Left ventricle myocardium superior (tissue), 1 donor: ENCODE results near the gene RASGRP4. TPM values are rescaled to one million over a fixed set of nuclear protein-coding genes. Genes with fewer than 3 reads are reported as not detected.
"Not testable (repeated sequence)": the region's sequence is repeated elsewhere in the genome, so short reads cannot be mapped to it uniquely, and the experiment has no call there.

ENCODE experiments used
- ATAC-seq: fragments of 200-7000 bp; cut with Tn5 transposase; one replicate; pipeline ENCODE4 v1.9.1; 2020; ENCODE audit warnings: mild to moderate bottlenecking, moderate library complexity
- DNase-seq: peaks from one replicate; pipeline ENCODE4 v3.0.0-alpha.2; 2020
- intact Hi-C: fragments of 100-400 bp; cut with micrococcal nuclease; formaldehyde crosslinking; loops from one replicate; pipeline ENCODE4 v1.11.0; 2022
- total RNA-seq: library from RNA; stranded (reverse); fragmentation: NEBNext Ultra II Directional; extraction: Animal tissue kit (Norgen Biotek cat#: 25700); gene quantifications from one replicate; pipeline ENCODE4 v1.2.1, GENCODE V29; 2021
- donor health status: DM: no; HTN: yes; CAD: no; lungs with severe emphysema.

The RASGRP4 gene
- total RNA-seq, 1 donor from 2014 or later: 1.2 TPM

DNA sequence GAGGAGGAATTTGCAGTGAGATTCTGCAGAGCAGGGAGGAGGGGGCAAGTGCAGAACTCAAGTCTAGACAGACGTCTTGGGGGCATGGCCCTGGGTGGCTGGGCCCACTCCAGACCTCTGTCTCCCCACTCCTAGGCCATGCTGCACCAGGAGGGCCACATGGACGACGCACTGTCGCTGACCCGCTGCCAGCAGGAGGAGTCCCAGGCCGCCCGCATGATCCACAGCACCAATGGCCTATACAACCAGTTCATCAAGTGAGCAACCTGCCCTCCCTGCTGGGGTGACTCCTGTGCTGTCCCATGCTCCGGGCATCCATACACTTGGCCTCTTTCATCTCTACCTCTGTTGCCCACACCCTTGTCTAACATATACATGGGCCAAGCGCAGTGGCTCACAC, 25.6 kb upstream of the RASGRP4 start:
- DNase-seq: no peak
- no peak for ATAC-seq
- intact Hi-C loops: no loop called here

DNA sequence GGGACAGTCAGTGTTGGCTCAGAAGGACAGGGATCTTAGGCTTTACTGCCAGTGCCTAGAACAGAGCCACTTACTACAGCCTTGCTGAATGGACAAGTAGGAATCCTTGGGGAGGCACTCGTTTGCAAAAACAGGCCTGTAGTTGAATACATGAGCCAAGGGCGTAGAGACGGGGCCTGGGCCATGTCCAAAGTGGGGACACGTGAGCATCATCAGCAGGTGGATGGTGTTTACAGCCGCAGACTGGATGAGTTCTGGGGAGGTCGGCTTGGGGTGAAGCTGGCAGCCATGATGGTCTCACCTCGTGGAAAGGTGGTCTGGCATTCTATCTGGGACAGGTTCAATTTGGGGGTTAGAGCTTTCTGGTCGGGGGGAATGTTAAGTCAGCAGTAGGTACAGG, 25.0 kb upstream of the RASGRP4 start:
- ATAC-seq (no peak), DNase-seq (no peak)
- intact Hi-C loops: no loop called here

DNA sequence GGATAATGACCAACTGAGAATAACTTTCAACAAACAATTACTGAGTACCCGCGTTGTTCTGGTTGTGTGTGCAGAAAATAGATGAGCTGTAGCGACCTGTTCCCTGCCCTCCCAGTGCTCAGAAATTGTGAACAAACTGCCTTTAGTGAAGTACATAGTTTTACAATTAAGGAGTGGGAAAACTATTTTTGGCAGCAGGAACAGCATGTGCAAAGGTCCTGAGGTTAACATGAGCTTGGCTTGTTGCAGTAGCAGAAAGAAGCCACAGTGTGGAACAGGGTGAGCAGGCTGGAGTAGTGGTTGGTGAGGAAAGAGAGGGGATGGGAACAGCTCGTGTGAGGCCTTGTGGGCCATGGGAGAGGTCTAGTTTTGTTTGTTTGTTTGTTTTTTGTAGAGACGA, 23.5 kb upstream of the RASGRP4 start:
- ATAC-seq (no peak), DNase-seq (no peak)
- intact Hi-C loops: no loop called here

DNA sequence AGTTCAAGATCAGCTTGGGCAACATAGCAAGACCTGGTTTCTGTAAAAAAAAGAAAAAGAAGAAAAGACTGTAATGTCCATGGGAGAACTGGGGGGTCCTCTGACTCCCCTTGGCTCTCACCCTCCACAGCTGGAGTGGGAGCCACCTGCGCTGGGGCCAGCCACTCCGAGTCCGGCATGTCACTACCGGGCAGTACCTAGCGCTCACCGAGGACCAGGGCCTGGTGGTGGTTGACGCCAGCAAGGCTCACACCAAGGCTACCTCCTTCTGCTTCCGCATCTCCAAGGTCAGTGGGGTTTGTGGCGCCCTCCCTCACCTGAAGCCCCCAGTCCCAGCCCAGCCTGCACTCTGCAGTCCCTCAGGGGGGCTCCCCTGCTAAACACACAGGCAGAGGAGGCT, 22.2 kb upstream of the RASGRP4 start:
- no peak for ATAC-seq
- DNase-seq: no peak
- intact Hi-C loops: no loop called here

DNA sequence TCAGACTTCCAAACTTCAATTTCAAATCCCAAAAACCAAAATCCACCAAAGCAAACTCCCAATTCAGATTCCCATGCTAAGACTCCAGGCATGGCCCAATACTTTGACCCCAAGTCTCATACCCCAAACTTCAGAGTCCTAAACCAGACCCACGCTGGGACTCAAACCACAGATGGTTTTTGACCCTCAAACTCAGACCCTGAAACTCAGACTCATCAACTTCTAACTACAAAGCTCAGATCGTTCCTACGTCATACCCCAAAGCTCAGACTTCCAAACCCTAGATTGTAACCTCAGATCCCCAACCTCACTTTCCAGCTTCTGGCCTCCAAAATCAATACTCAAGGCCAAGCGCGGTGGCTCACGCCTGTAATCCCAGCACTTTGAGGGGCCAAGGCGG, 19.3 kb upstream of the RASGRP4 start:
- ATAC-seq (no peak), DNase-seq (no peak)
- intact Hi-C loops: no loop called here

DNA sequence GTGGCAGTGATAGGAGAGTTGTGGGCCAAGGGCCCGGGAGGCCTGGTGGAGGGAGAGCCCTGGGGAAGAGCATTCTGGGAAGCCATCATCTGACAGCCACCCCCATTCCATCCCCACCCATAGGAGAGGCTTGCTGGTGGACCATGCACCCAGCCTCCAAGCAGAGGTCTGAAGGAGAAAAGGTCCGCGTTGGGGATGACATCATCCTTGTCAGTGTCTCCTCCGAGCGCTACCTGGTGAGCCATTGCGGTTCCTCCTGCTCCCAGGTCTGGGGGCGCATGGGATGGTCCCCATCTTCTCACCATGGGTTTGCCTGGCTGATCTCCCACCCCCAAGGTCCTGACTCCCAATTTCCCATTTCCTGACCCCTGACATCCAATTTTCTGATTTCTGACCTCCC, 18.0 kb upstream of the RASGRP4 start:
- ATAC-seq (no peak), DNase-seq (no peak)
- intact Hi-C loops: no loop called here

DNA sequence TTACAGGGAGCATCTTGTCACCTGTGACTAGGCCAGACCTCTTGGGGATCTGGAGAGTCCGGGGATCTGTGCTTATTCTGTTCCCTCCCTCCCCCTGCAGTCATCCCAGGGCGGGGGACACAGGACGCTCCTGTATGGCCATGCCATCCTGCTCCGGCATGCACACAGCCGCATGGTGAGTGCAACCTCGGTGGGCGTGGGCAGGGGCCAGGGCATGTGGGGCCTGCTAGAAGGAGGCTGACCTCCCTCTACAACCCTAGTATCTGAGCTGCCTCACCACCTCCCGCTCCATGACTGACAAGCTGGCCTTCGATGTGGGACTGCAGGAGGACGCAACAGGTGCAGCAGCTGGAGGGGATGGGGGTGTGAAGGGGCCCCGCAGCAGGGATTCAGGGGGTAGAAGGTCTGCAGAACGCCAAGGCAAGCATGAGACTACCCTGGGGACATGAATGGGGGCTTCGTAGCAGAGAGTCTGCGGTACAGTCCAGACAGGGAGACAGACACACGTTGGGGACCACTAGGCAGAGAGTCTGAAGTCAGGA, 17.5 kb upstream of the RASGRP4 start:
- DNase-seq (no peak), ATAC-seq (no peak)
- intact Hi-C loops: no loop called here

DNA sequence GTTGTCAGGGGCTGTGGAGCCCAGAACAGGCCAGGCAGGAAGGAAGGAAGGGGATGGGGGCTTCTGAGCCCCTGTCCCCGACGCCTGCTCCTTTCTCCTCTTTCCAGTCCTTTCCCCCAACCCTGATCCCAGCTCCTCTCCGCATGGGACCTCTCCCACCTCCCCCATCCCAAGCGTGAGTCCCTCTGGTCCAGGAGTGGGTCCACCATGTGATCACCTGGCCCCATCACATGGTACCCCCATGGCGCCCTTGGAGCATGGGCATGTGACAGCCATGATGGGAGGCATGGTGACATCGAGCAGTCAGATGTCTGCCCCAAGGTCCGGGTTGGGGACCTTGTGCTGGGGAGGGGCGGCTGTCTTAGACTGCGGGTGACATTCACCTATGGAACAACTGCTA, 16.7 kb upstream of the RASGRP4 start:
- ATAC-seq: no peak
- intact Hi-C loops: no loop called here
- no peak for DNase-seq

DNA sequence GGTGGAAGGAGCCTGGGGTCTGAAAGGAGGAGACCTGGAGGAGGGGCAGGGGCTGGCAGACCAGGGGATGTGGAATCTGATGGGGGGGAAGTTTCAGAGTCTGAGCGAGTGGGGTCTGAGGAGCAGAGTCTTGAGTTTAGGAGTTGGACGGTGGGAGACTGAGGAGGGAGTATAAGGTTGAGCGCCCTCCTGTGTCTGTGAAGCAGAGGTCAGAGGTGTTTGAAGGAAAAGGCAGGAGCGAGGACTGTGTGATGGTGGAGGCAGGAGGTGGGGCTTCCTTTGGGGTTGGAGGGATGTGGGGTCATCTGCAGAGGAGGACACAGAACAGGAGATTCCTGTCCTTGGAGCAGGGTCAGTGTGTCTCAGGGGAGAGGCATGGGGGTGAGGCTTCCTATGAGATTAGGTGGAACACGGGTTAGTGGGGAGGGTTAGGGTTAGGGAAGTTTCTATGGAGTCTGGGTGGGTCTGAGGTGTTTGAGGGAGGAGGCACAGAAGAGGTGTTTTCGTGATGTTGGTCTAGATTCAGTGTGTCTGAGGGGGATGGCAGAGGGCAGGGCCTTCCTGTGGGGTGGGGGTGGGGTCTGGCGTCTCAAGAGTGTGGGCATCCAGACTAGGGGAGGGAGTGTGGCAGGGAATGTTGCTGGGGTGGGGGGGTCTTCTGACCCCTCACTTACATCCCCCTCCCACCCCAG, 15.8 kb upstream of the RASGRP4 start:
- DNase-seq: no peak
- ATAC-seq: no peak
- intact Hi-C loops: no loop called here

DNA sequence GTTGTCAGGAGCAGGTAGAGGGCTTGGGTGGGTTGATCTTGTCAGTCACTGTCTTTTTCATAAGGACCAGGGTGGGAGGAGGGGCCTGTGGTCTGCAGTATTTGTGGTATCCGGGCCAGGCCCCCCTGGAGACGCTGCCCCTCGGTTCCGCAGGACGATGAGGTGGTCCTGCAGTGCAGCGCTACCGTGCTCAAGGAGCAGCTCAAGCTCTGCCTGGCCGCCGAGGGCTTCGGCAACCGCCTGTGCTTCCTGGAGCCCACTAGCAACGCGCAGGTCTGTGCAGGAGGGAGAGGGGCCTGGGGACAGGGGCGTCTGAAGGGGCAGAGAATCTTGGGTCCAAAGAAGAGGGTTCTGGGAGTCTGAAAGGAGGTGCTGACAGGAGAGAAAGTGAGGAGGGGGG, 14.6 kb upstream of the RASGRP4 start:
- DNase-seq (no peak), ATAC-seq (no peak)
- intact Hi-C loops: no loop called here

DNA sequence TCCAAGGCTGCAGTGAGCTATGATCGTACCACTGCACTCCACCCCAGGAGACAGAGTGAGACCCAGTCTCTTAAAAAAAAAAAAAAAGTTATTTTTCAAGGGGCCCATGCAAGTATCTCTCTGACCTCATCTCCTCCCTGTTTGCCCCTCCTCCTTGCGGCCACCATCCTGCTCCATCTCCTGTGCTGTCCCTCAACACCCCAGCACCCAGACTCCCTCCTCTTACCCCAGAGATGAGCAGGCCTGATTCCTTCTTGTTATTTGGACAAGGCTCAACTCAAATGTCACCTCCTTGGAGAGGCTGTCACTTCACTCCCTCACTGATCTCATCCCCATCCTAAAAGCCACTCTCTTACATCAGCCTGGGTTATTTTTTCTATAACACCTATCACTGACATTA, 11.9 kb upstream of the RASGRP4 start:
- ATAC-seq: no peak
- DNase-seq: no peak
- intact Hi-C loops: no loop called here

DNA sequence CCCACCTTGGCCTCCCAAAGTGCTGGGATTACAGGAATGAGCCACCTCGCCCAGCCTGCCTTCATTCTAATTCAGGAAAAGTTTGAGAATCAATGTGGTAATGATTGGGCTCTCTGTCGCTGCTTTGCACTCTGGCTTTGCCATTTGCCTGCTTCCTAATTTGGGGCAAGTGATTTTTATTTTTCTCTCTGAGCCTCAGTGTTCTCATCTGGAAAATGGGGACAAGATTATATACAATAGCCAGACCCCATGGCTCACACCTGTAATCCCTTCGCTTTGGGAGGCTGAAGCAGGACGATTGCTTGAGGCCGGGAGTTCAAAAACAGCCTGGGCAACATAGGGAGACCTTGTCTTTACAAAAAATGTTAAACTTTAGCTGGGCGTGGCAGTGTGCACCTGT, 11.3 kb upstream of the RASGRP4 start:
- intact Hi-C loops: no loop called here
- no peak for DNase-seq
- no peak for ATAC-seq

DNA sequence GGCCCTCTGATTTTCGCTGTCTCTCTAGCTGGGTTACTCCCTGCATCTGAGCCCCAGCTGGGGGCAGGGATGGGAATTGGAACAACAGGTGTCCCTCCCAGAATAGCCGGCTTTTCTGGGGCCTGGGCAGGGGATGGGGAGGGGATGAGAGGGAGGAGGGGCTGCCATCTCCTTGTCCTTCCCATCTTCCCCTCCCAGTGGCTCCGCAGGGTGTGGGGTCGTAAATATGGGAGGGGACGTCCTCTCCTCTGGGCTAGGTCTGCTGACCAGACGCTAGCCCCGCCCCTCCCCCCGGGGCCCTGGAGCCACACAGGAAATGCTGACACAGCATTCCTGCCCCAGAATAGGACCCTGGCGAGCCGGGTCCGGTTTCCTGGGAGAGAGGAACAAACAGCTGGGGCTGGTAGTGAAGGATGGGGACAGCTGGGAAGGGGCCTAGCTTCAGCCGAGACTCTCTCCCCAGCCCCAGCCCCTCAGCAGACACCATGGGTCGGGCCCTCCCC, 8.6 kb upstream of the RASGRP4 start:
- ATAC-seq (peak; percentile 65), DNase-seq (peak; percentile 57)
- intact Hi-C loops: no loop called here

DNA sequence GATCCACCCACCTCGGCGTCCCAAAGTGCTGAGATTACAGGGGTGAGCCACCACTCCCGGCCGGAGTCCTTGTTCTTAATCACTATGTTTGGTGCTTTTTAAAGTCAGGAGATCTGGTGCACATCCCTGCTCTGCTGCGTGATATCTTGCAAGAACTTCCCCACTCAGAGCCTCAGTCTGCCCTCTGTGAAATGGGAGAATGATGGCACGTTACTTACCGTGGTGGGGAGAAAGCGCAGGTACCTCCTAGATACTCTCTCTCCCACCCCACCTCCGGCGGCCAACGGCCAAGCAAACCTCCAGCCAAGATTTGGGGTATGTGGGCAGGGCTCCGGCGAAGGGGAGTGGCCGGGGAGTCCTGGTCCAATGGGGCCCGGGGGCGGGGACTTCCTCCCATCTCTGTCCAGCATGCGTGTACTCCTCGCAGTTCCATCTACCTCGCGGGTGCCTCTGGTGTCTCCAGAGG, 7.3 kb upstream of the RASGRP4 start, which contains the start of gene RYR1:
Gene RYR1, plus strand, starts transcription at position 424 of the 466 bp plus-strand sequence. CDS start 139 bp downstream, outside the sequence.
- intact Hi-C loops: no loop called here
- DNase-seq (peak; percentile 78), ATAC-seq (peak; percentile 86)

DNA sequence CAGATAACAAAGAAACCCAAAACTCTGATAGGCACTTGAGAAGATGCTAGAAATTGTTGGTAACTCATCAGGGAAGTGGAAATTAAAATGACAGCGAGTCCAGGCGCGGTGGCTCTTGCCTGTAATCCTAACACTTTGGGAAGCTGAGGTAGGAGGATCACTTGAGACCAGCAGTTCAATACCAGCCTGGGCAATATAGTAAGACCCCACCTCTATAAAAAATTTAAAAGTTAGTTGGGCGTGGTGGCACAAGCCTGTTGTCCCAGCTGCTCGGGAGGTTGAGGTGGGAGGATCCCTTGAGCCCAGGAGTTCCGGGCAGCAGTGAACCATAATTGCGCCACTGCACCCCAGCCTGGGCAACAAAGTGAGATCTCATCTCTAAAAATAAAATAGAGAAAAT, 4.9 kb upstream of the RASGRP4 start:
- DNase-seq: no peak
- intact Hi-C loops: no loop called here

DNA sequence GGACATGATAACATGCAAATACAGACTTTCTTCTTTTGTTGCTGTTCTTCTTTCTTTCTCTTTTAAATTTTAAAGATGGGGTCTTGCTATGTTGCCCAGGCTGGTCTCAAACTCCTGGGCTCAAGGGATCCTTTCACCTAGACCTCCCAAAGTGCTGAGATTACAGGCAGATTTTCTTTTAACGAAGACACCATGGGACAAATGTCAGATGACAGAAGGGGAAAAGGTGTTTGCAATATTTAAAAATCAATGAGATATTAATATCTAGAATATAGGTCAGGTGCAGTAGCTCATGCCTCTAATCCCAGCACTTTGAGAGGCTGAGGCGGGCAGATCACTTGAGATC, 3.8 kb upstream of the RASGRP4 start:
- DNase-seq: no peak
- ATAC-seq: no peak
- intact Hi-C loops: no loop called here

More for the DNA sequence above, 4.9 kb upstream of the RASGRP4 start:
- ATAC-seq: no peak

DNA sequence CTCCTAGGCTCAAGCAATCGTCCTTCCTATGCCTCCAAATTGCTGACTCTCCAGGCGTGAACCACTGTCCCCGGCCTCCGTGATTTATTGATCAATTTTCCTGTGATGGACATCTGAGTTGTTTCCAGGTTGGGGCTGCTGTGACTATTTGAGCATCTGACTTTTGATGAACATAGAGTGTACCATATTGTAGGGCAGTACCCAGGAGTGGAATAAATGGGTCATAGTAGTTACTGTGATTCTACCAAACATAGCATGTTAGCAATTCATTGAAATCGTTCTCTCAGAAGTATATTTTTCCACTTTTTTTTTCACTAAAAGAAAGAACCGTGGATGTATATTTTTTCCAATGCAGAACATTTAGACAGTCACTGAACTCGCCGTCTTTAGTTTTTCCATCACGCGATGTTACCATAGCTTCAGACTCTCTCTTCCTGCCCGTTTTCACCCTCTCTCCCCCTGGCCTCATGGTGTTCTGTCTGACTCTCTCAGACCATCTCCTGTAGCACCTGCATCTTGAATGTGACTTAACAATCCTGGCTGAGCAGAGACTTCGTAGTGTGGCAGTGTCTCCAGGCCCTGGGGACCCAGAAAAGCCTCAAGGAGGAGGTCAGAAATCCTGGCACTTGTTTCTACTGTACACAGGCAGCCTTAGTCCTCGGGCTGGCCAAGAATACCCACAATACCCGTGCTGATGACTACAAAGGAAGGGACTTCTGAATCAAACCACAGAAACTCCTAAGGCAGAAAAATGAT, 3.2 kb upstream of the RASGRP4 start:
- intact Hi-C loops: no loop called here
- ATAC-seq (no peak), DNase-seq (no peak)

DNA sequence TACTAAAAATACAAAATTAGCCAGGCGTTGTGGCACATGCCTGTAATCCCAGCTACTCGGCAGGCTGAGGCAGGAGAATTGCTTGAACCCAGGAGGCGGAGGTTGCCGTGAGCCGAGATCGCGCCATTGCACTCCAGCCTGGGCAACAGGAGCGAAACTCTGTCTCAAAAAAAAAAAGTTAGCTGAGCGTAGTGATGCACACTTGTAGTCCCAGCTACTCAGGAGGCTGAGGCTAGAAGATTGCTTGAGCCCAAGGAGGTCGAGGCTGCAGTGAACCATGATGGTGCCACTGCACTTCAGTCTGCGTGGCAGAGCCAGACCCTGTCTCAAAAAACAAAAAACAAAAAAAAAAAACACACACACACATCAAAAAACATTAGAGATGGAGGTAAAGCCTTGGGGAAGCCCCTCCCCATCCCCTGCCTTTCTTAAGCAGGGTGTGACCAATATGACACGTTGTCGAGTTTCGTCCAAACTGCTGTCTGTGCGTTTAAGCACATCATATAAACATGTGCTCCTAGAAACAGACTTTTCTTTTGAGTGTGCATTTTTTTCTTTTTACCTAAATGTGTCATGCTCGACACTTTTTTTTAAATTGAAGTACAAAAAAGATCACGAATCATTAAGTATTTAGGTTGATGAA, 1.1 kb upstream of the RASGRP4 start:
- intact Hi-C loops, ATAC-seq, DNase-seq: not testable (repeated sequence)

DNA sequence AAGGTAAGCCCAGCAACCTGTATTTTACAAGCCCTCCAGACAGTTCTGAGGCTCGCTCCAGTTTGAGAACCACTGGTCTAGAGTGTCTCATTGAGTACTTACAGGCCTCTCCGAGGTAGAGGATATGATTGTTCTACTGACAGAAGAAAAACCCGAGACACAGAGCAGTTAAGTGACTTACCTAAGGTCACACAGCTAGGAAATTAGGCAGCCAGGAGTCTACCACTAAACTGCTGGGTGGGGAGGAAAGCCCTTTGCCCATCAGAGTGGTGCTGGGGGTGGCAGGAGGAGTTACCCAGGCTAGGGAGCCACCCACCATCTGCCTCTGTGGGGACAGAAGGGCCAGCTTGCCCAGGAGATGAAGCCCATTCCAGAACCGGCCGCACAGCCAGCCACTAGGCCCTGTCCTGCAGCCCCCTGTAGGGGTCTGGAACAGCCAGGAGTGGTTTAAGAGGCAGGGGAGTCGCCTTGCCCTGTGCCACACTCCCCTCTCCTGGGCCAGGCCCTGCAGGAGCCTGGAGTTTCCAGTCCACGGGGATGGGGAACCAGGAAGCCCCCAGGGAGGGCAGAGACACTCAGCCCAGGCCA, 703 bp downstream of the RASGRP4 start:
- ATAC-seq: no peak

DNA sequence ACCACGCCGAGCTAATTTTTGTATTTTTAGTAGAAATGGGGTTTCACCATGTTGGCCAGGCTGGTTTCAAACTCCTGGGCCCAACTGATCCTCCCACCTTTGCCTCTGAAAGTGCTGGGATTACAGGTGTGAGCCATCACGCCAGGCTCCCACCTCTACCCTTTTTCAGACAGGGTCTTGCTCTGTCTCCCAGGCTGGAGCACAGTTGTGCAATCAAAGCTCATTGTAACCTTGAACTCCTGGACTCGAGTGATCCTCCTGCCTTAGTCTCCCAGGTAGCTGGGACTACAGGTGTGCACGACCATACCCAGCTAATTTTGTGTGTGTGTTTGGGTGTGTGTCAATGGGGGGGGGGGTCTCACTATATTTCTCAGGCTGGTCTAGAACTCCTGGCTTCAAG, 1.7 kb downstream of the RASGRP4 start:
- ATAC-seq: no peak
- DNase-seq: no peak
- intact Hi-C loops: no loop called here

More for the DNA sequence above, 703 bp downstream of the RASGRP4 start:
- intact Hi-C loops: no loop called here
- DNase-seq: no peak
